CD4-positive, alpha-beta T cell treated with Interleukin-15 for 1 hour (primary cell): ENCODE data around the gene ZNF792.
"Not testable (repeated sequence)": the region's sequence is repeated elsewhere in the genome, so short reads cannot be mapped to it uniquely, and the experiment has no call there.

ENCODE experiments used
- DNase-seq: peaks from one replicate; pipeline ENCODE4 v3.0.0-alpha.2; 2020

ZNF792 gene

DNA sequence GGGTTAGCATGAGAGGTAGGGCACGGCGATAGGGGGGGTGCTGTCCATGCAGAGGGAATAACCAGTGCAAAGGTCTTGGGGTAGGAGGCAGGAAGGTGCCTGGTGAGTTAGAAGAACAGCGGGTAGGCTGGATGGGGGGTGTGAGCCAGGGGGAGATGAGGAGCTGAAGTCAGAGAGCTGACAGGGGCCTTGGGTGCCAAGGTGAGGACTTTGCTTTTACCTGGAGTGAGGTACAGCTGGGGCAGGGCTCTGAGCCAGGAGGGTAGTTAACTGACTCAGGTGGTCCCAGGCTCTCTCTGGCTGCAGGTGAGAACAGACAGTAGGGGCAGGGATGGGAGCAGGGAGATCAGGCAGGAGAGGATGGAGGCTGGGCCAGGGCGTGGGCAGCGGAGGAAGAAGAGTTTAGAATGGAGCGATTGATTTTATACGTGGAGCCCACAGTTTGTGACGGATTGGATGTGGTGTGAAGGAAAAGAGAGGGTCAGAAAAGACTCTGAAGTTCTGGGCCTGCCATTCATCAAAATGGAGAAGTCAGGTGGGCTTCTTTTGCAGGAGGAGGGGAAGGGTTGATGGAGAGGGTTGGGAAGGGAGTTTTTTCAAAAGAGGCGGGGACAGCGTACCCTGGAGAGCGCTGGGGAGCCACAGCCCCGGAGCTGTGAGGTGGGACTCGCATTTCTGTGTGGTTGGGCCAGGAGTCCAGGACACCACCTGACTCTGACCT, 34.9 kb upstream of the ZNF792 start:
- DNase-seq: no peak

DNA sequence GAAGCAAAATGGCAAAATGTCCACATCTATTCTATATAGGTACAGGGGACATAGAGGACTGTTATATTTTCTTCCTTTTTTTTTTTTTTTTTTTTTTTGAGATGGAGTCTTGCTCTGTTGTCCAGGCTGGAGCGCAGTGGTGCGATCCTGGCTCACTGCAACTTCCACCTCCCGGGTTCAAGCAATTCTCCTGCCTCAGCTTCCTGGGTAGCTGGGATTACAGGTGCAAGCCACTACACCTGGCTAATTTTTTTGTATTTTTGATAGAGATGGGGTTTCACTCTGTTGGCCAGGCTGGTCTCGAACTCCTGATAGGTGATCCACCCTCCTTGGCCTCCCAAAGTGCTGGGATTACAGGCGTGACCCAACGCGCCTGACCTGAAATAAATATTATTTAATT, 34.2 kb upstream of the ZNF792 start:
- not testable (repeated sequence) for DNase-seq

DNA sequence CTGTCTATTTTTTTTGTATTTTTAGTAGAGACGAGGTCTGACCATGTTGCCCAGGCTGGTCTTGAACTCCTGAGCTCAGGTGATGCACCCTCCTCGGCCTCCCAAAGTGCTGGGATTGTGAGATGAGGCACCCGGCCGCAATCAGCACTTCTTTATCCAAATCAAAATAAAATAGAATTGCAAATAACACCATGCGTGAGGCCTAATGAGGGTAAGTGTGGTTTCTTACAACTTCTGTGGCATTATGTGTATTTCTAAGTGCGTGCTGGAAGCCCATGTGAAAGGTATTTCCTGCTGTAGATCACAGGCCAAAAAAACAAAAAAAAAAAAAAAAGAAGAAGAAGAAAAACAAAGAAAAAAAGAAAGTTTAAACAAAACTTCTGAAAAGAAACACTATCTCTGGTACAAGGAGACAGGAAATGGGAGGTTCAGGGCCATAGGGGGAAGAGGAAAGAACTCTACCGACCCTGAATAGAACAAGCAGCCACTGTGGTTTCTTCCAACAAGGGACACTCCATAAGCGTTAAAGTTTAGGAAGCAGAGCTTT, 33.1 kb upstream of the ZNF792 start:
- peak; percentile 32 for DNase-seq

- no peak for DNase-seq
These were observed 31.5 kb upstream of the ZNF792 start for GRCh38 chr19:34995551-34995950.

- no peak for DNase-seq
These were observed 30.9 kb upstream of the ZNF792 start for GRCh38 chr19:34994643-34995541.

- no peak for DNase-seq
These were observed 30.2 kb upstream of the ZNF792 start for GRCh38 chr19:34994286-34994642.

DNA sequence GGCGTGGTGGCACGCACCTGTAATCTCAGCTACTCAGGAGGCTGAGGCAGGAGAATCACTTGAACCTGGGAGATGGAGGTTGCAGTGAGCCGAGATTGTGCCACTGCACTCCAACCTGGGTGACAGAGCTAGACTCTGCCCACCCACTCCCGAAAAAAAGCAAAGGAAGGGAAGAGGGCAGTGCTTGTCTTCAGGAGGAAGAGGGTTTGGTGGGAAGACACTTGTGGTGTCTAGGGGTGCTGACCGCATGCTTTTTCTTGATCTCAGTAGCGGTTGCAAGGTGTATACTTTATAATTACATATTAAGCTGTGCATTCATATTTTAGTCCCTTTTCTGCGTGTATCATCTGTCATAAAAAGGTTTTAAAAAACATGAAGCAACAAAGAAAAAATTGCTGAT, 28.6 kb upstream of the ZNF792 start:
- DNase-seq: not testable (repeated sequence)

DNA sequence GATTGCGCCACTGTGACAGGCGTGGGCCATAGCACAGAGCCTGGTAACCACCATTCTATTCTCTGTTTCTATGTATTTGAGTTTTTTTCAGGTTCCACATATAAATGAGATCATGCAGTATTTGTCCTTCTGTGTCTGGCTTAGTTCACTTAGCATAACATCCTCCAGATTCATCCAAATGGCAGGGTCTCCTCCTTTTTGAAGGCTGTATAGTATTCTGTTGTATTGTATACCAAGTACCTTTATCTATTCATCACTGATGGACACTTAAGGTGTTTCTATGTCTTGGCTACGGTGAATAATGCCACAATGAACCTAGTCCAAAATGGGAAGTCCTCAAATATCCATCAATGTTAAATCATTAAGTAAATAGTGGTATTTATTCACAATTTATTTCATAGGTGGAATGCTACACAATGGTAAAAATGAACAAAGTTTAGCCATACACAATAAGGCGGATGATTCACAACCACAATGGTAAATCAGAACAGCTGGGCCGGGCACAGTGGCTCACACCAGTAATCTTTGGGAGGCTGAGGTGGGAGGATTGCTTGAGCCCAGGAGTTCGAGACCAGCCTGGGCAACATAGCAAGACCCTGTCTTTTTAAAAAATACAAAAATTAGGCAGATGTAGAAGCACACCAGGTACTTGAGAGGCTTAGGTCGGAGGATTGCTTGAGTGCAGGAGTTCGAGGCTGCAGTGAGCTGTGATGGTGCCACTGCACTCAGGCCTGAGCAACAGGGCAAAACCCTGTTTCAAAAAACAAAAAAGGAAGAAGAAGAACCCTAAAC, 27.7 kb upstream of the ZNF792 start:
- DNase-seq: no peak

- no peak for DNase-seq
These were observed 26.7 kb upstream of the ZNF792 start for GRCh38 chr19:34990578-34991192.

DNA sequence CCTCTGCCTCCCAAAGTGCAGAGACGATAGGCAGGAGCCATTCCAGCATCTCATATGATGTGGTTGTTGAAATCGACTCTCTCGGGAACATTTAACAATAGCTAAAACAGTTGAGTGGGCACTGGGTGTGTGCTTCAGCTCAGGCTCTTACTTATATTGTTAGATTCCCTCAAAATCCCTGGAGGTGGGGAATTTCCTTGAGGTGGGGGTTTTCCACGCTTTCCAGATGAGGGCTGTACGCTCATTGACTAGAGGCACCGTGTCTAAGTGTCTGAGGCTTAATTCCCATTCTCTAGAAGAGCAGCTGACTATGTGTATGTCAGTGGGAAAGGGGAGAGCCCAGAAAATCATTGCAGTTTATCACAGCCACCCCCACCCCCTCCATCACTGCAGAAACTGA, 25.3 kb upstream of the ZNF792 start:
- DNase-seq: no peak

DNA sequence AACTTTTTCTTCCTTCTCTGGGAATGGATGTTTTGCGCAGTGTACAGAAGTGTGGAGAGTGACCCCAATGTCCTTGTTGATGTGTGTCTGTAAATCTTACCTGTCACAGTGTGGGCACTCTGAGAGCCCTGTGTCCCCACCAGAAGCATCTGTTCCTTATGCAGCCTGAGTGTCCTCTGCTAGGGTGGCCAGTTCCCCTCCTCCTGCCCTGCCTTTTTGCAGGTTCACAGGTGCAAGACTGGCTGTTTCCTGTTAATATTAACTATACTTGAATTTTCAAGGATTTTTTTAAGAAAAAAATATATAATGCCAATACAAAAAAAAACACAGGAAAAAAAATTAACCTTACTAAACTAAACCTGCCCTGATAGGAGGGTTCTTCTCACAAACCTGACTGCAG, 24.1 kb upstream of the ZNF792 start:
- no peak for DNase-seq

DNA sequence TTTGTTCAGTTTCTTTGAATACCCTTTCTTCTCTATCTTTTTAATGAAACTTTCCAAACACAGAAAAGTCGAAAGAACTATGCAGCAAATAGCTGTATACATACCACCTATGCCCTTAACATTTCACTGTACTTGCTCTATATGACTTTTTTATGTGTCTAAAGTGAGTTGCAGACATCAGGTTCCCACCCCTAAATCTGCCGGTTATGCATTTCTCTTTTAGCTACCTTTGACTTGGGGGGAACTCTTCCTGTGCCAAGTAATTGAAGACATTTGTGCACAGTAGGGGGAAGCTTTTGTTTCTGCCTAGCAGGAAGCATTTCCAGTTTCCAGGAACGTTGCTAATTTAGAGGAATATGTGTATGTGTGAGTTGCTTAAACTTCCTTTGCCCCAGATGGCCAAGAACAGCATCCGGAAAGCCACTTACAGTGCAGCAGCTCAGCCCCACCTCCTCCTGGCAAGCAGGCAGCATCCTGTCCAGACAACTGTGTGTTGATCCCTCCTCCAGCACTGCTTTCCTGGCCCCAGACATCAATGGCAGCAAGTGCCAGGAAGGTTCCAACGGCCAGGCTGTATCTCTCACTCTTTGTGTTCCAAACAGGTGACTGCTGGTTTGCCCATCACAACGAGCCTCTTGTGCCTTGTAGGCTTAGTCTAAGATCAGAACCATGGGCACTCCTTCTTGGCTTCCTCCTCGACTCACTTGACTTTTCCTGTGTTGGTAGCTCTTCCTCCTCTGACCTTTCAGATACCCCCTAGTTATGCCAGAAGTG, 21.4 kb upstream of the ZNF792 start:
- DNase-seq: no peak

DNA sequence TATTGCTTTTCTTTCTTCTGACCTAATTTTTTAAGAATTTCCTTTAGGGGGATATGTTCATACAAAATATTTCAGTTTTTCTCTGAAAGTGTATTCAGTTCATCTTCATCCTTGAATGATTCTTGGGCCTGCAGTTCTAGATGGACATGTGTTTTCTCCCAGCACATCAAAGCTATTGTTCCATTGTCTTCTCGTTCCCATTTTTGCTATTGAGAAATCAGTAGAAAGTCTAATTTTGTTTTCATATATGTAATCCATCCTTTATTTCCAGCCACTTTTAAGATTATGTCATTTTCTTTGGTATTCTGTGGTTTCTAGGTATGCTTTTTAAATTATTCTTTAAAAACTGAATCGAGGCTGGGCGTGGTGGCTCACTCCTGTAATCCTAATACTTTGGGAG, 20.3 kb upstream of the ZNF792 start:
- DNase-seq: no peak

DNA sequence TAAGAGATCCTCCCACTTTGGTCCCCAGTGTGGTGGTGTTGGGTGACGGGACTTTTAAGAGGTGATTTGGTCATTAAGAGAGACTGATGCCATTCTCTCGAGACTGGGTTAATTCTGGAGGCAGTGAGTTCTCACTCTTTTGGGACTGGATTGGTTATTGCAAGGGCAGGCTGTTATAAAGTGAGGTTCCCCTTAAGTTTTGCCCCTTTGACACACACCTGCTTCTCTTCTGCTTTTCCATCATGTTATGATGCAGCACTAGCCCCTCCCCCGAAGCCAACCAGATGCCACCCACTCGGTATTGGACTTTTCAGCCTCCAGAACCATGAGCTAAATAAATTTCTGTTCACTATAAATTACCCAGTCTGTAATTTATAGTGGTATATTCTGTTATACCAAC, 19.8 kb upstream of the ZNF792 start:
- DNase-seq: no peak

GRCh38 chr19:34982275-34982674, 18.2 kb upstream of the ZNF792 start:
- no peak for DNase-seq

DNA sequence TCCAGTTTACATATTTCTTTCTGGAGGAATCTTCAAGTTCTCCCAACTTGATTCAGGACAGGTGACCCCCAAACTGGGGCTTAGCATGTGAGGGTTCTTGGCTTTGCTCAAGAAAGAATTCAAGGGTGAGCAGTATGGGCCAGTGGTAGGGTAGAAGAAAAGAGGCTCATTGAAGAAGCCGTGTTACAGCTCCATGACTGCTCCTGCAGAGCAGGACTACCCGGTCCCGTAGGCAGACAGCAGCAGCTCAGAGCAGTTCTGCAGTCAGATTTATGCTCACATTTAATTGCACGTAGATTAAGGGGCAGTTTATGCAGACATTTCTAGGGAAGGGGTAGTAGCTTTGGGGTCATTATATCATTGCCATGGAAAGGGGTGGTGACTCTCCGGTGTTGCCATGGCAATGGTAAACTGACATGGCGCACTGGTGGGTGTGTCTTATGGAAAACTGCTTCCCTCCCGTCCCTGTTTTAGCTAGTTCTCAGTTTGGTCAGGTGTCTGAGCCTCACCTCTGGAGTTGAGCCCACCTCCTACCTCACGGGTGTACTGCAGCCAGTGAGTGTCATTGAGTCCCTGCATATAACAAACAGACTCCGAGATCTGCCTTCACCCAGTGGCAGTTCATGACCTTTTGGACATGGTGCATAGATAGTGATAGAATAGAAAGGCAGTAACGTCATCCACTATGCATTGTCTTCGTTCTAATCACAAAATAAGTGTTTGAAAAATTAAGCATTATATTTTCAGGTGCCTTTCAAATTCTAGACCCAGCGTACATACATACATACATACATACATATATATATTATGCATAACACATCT, 16.0 kb upstream of the ZNF792 start:
- DNase-seq: no peak

DNA sequence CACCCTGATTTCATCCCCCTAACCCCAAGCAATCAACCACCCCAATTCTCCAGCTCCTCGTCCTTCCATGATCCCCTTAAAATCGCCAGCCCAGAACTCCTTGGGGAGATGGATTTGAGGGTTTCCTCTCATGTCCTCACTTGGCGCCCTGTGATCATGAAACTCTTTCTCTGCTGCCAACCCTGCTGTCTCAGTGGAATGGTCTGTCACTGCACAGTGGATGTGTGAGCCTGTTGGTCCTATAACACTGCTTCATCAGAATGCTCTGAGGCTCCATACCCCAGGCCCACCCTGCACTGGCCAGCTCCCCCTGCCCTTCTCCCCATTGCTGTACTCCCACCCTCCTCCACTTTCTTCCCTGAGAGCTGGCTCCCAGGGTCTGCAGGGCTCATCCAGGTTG, 12.6 kb upstream of the ZNF792 start:
- DNase-seq: no peak

- no peak for DNase-seq
These were observed 11.0 kb upstream of the ZNF792 start for GRCh38 chr19:34975056-34975455.

- no peak for DNase-seq
These were observed 10.6 kb upstream of the ZNF792 start for GRCh38 chr19:34974646-34975045.

DNA sequence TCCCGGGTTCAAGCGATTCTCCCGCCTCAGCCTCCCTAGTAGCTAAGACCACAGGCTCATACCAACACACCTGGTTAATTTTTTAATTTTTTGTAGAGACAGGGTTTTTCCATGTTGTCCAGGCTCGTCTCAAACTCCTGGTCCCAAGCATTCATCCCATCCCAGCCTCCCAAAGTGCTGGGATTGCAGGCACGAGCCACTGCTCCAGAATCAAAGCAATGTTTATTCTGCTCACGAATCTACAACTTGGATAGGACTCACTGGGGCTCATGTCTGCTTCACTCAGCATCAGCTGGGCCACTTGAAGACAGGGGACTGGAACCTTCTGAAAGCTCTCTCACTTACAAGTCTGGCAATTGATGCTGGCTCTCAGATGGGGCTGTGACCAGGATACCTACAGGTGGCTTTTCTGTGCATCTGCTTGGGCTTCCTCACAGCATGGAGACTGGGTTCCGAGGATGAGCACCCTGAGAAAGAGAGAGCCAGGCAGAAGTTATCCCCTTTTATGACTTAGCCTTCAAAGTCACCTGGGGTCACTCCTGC, 8.2 kb upstream of the ZNF792 start:
- no peak for DNase-seq
